Activated naive CD4-positive, alpha-beta T cell treated with anti-CD3 and anti-CD28 coated beads, Interleukin-2, amount 50 U/mL, for 16 hours (primary cell): Measurements from ENCODE around the gene SCP2.

Experiments
- DNase-seq: peaks from one replicate; pipeline ENCODE4 v3.0.0-alpha.2; 2020

SCP2 gene

GRCh38 chr1:53085405-53085804 is 158.3 kb downstream of the SCP2 start:
- no peak for DNase-seq

DNA sequence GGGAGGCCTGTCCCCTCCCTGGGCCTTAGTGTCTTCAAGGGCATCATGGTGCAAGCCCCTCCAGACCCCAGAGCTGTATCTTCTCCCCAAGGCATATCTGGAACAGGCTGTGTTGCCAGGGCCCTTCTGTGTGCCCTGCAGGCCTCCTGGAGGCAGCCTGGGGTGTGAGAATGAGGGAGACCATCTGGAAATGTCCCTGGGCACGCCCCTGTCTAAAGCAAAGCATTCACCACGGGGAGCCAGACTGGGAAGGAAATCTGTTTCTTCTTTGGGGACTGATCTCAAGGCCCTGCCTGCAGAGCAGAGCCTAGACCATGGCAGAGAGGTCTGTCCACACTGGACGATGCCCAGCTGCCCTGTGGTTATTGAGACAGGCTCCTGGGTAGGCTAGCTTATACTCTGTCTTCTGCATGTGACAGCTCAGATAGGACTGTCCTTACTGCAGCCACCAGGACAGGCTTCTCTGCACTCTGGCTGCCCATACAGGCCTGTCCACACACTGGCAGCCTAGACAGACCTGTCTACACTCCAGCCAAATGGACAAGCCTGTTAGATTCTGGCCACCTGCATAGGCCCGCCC is 159.5 kb downstream of the SCP2 start:
- DNase-seq, result no peak

DNA sequence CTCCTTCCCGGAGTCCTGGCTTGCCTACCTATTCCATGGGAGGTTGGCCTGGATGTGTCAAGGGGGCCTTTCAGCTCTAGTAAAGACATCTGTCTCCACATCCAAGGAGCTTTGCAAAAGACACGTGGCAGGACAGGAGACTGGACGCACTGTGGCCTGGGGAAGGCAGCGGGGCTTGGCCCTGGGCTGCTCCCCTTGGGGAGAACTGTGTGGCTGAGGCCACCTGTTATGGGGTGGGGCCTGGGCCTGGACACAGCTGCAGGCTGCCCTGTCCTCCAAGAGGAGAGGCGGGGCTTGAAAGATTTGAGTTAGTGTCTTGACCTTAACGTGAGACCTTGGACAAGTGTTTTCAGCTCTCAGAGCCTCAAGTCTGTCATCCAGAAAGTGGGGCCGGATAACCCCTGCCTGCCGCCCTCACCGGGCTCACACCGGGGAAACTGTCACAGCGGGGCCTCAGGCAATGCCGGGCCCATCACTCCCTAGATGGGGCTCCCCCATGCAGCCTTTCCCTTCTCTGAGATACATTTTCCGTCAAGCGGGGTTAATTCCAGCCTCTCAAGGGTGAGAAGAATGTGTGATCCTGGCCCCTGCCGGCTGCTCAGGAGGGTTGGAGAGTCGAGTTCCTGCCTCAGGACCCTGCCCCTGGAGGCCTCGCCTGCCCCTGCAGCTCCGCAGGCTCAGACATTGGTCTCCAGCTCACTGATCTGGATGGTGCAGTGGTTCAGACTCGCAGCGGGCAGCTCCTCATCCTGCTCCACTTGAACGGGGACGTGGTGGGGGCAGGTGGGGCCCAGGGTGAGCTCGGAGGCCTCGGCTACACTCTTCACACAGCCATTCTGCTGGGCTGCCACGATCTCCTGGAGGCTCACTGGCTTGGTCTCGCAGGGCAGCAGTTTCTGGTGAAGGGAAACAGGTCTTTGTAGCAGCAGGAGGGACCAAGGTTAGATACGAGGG is 160.5 kb downstream of the SCP2 start:
- DNase-seq, result no peak

DNA sequence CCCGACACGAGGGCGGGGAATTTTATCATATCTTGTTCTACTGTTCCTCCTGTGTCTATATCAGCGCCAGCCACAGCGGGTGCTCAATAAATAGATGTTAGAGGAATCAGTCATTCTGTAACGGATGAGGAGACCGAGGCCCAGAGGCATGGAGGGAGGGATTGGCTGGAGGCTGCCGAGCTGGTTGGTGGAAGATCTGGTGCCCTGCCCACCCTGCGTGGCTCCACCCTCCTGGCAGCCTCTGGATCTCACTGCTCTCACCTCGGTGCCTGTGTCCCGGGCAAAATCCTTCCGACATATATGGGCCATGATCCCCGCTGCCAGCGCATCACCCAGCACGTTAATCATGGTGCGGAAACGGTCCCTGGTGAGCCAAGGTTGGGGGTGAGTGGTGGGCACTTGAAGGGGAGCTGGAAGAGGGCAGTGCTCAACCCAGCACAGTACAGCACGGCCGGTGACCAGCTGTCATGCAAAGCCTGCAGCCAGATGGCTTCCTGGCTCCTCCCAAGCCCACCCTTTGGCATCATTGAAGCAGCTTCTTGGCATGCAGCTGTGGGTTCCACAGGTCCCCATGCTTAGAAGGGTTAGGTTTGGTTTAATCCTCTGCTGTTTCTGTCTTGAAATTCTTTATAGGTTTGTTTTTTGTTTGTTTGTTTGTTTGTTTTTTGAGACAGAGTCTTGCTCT is 161.7 kb downstream of the SCP2 start:
- DNase-seq, result no peak

DNA sequence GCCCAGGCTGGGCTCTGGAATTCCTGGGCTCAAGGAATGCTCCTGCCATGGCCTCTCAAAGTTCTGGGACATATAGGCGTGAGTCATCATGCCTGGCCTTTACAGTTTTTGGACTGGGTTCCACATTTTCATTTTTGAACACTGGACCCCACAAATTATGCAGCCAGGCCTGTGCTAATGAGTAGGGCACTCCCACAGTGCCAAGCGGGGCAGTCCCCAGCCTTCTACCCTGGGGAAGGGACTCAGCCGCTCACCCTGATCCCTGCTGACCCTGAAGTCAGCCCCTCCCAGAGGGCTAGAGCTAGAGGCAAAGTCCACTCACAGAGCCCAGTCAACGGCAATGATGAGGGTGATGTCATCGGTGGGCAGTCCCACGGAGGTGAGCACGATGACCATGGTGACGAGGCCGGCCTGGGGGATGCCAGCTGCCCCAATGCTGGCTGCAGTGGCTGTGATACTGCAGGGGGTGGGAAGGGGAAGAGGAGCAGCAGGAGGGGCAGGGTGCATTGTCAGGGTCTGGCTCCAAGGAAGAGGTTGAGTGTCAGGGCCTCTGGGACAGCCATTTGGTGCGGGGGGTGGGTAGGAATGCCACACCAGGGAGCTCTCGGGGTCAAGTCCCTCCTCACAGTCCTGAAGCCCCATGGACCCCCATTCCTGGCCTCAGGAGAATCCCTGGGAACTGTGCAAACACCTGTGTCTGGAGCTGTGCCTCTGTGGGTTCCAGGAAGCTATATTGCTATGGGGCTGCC is 162.6 kb downstream of the SCP2 start:
- no peak for DNase-seq

DNA sequence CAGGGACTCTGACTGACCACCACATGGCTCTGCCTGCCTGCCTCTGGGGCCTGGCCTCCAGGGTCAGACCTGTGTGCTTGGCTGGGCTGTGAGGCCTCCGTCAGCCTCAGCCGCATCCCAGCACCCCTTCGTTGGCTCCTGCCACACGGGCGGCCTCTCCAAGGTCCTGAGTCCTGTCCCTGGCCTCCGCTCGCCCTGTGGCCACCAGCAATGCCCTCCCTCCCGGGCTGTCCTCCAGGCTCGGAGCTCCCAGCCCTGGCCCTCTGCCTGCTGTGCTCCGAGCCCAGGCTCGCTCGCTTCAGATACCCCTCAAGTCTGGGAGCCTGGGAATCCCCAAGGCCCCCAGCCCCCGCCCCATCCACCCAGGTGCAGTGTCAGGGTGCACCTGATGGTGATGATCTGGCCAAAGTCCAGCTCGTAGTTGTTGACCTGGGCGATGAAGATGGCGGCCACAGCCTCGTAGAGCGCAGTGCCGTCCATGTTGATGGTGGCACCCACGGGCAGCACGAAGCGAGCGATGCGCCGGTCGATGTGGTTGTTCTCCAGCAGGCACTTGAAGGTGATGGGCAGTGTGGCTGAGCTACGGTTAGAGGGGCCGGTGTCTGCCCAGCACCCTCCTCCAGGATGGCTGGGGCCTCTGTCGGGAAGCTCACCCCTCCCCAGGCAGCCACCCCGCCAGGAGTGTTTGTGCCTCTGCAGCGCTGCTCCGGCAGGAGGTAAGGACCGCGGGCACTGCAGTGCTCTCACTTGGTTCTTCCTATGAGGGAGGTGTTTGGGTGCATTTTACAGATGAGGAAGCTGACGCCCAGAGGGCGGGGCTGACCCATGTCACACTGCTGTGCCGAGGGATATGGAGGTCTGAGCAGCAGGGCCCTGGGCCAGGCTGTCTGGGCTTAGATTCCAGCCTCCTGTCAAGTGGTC is 163.4 kb downstream of the SCP2 start:
- no peak for DNase-seq

DNA sequence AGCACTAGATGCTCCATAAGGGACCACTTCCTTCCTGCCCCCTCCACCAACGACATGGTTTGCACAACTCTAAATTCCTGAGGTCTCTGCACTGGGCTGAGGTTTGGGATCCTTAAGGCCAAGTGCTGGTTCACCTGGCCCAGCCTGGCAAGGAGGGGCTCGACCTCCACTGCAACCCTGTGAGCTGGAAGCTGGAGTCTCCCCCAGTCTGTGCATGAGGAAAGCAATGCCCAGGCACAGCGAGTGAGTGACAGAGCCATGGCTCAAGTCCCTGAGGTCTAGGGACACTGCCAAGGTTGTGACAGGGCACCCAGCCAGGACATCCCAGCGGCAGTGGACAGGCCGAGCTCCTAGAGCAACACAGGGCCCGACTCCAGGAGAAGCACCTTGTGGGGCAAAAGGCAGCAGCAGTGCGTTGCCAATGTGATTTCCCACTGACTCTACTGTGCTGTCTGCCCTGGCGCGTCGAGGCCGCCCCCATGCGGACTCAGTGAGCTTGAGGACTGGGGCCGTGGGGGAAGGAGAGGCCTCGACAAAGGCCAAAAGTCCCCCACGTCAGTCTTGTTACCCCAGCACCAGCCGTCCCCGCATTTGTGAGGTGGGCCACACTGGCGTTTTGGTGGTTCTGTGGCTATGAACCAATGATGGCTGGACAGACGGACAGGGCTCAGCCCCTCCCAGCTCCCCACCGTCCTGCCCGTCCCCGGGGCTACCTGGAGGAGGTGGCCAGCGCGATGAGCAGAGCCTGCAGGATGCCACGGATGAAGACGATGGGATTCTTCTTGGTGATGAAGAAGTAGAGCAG is 165.0 kb downstream of the SCP2 start:
- DNase-seq, result no peak

GRCh38 chr1:53092659-53093450 is 165.8 kb downstream of the SCP2 start:
- DNase-seq, result no peak

GRCh38 chr1:53093451-53093754 is 166.3 kb downstream of the SCP2 start:
- DNase-seq, result no peak

DNA sequence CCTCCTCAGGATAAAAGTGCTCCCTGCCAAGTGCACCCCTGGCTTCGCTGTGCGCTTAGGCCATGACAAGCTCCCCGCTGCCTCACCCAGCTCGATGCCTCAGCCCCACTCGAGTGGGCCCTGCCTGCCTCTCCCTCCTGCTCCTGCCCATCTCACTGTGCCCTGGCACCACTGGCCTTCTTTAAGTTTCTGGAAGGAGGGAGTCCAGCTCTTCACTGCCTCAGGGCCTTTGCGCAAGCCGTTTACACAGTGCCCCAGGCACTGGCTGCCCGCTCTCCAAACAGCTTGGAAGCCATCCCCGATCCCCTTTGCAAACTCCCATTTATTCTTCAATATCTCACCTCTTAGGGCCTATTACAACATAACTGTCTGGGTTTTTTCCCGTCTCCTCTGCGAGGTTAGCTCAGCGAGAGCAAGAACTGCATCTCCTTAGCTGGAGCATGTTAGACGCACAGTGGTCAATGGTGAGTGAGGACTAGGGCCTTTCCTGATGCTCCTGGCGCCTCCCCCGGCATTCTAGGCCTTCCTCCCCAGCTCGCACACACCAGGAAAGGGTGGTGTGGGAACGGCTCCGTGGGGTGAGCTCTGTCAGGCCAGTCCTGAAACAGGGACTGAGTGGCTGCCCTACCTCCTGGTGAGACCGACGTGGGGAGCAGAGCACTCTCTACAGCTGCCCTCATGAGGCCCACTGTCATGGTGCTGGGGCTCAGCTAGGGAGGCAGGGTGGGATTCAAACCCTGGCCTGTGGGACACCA is 166.9 kb downstream of the SCP2 start:
- no peak for DNase-seq

DNA sequence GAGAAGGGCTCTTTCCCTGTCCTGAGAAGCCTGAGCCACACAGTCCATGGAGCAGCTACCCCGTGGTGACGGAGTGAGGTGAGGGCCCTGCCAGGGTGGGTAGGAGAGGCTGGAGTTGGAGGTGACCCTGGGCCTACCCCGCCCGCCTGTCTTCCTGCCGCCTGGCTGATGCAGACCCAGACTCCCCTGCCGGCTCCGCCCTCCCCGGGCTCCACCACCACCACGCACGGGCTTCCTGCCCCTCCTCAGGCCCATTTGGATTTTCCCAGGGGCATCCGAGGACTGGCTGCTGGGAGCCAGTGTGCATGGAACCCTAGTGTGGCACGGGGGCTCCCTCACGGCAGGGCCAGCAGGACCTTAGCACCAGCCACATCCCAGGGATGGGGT is 167.4 kb downstream of the SCP2 start:
- DNase-seq, result no peak
